Glomerular visceral epithelial cell (primary cell): ENCODE data around the gene GARIN6.
"Not testable (repeated sequence)": the region's sequence is repeated elsewhere in the genome, so short reads cannot be mapped to it uniquely, and the experiment has no call there.

Experiments used
- DNase-seq: peaks from one replicate; pipeline ENCODE4 v3.0.0-alpha.2; 2016; ENCODE audit errors: extremely low spot score

GARIN6 gene

DNA sequence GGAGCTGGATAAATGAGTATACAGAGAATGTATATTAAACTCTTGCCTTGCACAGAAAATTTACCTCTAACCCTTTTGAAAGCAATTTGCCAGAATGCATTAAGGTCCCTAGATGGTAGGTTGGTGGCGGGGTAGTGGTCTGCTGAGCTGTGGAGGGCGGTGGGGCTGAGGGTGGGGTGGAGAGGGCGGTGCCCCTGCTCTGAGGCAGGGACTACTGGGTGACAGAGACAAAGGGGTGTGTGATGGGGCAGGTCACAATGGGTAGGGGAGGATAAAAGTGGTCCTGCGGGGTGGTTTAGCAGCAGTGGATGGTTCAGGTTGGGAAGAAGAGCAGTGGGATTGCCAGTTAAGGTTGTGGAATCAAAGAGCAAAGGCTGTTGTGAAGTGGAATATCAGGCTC, at the start of gene GARIN6:
Gene GARIN6 (plus strand): TSS at position 301 of the 400 bp plus-strand sequence. CDS start 422 bp downstream, outside the sequence.
- no peak for DNase-seq

DNA sequence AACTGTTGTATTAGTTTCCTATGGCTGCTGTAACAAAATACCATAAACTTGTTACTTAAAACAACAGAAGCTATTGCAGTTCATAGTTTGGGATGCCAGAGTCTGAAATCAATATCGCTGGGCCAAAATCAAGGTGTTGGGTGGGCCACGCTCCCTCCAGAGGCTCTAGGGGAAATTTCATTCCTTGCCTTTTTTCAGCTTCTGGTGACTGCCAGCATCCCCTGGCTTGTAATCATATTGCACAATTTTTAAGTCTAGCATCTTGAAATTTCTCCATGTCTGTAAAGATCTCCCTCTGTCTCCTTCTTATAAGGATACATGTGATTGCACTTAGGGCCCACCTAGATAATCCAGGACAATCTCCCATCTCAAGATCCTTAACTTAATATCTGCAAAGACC, 48.8 kb upstream of the GARIN6 start:
- no peak for DNase-seq

DNA sequence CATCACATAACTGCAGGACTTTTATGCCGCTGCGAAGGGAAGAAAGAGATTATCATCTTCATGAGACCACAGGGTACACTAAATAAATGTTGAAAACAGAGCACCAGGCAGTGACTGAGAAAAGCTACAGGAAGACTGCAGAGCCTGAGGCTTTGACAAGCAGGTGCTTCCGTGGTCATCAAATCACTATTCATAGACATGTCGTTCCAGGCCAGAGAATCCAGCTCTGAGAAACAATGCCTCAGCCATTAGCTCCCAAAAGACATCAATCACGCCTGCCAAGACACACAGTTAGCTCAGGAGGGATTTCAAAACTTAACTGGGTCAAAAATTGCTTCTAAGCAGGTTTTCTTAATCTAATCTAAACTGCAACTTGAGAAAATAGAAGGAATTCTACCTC, 47.2 kb upstream of the GARIN6 start:
- DNase-seq: no peak

DNA sequence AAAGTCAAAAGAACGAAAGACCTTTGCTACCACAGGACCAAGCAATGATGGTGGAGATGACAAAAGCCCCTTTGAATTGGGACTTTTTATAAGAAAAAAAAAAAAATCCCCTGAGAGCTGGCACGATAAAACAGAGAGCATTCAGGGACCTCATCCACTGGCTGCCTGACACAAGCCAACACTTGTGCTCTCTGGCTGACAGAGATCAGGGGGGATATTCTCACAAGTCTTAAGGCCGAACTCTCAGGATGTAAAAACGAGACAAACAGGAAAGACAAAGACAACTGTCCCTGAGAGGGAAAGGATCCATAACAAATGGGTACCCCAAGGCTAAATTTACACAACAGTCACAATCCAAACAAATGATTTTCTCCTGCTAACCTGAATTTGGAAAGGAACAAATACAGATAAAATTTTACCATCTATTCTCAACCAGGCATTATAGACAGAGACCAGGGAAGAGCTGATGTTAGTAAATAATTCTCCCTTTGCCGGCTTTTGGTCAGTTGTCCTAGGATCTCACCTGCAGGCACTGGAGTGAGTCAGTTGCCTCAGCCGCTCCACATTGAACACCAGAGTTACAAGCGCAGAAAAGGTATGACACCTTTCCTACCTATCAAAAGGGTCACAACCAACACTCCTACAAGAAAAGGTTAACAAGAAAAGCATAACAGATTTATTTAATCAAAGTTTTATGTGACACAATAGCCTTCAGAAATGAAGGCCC, 37.9 kb upstream of the GARIN6 start:
- DNase-seq: no peak

DNA sequence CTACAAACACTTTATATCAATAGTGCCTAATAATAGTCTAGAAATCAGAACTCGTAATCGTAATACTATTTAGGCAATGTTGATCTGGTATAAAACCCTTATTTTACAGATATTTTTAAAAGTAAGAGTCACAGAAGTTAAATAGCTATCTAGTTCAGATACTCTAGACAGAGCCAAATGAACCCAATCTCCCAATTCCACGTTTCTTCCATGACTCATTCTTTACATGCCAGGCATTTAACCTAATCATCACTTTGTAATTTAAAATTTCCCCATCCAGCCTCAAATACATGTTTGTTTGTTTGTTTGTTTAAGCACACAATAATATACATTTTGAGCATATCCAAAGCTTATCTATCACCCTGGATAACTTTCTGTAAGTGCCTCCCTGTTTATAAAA, 36.4 kb upstream of the GARIN6 start:
- DNase-seq: no peak

DNA sequence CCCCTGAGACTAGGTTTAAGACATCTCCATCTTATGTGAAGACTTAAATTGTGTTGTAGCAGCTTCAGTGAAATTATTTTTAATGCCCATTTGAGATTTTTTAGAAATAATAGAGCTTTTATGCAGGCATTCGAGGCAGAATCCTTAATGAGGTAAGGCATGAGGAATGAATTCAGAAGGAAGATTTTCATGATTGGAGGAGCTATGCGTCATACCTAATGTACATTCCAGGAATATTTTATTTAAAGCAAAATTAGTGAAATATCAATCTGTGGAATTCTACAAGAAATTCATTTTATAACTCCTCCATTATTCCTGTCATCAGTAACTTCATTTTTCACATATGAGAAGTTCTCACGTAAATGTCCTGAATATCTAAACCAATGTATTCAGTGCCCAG, 36.0 kb upstream of the GARIN6 start:
- DNase-seq: no peak

DNA sequence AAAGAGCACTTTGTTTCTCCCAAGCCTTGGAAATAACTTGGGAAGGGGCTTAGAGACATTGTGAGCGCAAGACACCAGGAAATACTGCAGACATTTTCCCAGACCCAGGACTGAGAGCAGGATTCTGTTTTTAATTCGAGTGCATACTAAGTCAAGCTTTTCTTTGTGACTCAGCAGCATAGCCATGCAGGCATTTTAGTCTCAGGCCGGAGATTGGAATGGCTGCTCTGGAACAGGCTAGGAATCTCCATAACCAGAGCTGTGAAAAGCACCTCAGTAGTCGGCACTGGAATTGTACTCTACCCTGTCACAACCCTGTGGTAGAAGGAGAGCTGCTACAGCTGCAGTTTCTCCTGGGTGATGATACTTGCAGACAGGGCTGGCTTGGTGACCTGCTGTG, 28.9 kb upstream of the GARIN6 start:
- DNase-seq: no peak

DNA sequence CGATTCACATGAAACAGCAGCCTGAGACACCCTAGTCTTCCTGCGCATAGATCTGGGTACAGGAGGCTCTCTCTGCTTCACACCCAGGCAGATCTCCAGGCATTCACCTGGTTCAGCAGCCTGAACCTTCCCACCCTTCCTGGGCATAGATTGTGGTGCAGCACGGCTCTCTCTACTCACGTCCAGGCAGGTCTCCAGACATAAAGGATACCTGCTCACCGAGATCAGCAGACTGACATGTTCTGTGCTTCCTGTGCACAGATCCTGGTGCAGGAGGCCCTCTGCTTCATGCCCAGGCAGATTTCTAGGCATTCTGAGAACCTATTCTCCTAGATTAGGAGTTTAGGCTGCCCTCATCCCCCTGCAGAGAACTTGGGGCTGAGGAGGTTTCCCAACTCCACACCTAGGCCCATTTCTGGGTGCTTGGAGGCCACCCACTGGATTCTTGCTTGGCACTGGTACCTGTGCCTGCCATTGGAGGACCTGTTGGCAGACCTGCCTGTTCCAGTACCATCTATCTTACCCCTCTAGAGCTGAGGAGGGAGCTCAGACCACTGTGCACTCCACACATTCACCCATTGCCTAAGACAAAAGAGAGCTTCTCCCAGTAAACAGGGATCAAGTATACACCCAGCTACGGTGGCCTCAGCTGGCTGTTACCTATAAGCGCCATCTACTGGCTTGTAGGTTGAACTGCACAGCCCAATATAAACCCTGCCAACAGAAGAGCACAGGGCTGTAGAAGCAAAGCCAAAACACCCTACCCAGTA, 28.0 kb upstream of the GARIN6 start:
- peak; percentile 38 for DNase-seq

DNA sequence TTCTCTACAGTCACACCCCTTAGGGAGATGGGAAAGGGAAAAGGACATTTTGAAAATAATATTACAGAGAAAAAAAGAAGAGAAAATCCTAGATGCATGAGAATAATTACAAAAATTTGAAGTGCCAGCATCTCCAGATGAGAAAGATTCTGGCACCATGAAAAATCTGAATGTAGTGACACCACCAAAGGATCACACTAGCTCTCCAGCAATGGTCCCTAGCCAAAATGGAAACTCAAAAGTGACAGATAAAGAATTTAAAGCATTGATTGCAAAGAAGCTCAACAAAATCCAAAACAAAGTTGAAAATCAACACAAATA, 27.4 kb upstream of the GARIN6 start:
- DNase-seq: no peak

DNA sequence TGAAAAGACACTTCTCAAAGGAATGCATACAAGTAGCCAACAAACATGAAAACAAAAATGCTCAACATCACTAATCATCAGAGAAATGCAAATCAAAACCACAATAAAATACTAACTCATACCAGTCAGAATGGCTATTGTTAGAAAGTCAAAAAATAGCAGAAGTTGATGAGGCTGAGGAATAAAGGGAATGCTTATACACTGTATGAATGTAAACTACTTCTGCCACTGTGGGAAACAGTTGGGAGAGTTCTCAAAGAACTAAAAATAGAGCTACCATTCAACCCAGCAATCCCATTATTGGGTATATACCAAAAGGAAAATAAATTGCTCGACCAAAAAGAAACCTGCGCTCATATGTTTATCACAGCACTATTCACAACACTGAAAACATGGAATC, 23.0 kb upstream of the GARIN6 start:
- DNase-seq: not testable (repeated sequence)

DNA sequence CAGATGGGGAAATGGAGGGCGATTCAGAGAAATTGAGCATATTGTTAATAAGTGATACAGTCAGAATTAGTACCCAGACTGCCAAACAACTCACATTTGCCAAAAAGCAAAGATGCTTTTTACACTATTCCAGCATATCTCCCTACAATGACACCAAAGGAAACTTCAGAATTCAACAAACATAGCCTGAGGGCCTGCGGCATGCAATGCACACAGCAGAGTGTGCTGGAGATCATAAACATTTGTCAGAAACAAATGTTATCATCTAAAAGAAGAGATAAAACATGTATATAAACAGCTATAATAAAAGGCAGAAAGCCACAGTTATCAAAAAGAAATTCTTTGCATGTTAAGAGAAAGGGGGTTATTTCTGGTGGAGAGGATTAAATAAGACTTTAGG, 20.1 kb upstream of the GARIN6 start:
- no peak for DNase-seq

DNA sequence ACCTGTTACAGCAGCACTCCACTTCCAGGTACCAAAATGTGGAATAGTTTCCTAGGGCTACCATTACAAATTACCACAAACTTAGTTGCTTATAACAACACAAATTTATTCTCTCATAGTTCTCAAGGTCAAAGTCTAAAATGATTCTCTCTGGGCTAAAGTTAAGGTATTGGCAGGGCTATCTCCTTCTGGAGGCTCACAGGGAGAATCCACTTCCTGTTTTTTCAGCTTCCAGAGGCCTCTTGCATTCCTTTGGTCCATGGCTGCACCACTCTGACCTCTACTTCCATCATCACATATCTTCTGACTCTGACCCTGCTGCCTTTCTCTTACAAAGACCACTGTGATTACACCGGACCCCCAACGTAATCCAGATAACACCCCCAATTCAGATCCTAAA, 2.9 kb upstream of the GARIN6 start:
- DNase-seq: no peak

DNA sequence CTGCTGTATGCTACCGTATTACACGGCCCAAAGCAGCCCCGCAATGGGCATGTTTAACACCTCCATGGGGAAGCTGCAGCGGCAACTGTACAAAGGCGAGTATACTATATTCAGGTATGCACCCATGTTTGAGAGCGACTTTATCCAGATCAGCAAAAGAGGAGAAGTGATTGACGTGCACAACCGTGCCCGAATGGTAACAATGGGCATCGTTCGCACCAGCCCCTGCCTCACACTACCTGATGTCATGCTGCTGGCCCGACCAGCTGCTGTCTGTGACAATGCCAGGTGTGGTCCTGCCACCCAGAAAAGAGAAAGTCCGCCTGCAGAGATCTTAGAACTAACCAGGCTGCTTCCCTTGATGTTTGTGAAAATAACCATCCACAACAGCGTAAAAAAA, 630 bp downstream of the GARIN6 start:
- no peak for DNase-seq

DNA sequence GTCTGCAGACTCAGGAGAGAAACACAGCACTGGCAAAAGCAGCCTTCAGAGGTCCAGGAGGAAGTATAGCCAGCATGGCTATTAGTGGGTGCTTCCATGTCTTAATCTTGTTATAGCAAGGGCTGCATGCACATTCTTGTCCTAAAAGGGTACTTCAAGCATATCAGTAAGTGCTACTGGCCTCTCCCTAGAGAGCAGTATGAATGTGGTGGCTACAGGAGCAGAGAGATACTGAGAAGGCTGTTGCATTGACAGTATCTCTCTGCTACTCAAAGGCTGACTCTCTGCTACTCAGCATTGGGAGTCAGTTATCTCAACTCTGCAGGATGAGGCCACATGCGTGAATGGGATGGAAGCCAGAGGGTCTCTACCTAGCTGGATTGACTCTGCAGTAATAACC, 2.0 kb downstream of the GARIN6 start:
- no peak for DNase-seq

DNA sequence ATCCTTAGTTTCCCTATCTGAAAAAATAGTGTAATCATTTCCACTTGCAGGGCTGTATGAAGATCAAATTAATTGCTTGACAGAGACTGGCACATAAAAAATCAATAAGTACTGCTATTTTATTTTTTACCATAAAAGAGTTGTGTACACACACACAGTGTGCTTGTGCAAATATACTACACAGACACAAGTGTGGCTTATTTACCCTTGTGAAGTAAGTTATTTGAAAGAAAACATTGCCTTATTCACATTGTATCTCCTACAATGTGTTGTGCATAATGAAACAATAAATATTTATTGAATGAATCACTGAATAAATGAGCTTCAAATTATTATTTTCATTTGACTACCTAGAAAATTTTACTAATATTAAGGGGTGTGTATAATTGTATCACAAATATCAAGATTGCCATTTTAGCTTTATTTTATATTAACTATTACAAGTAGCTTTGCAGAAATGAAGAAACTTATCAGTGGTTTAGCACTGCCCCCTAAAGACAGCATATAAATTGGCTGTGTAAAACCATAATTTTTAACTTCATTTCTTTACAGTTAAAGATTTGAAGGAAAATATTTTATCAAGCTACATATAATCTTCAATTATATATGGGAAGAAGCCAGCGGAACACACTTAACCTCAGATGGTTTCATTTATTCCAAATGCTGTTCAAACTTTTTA, 11.3 kb downstream of the GARIN6 start:
- no peak for DNase-seq

DNA sequence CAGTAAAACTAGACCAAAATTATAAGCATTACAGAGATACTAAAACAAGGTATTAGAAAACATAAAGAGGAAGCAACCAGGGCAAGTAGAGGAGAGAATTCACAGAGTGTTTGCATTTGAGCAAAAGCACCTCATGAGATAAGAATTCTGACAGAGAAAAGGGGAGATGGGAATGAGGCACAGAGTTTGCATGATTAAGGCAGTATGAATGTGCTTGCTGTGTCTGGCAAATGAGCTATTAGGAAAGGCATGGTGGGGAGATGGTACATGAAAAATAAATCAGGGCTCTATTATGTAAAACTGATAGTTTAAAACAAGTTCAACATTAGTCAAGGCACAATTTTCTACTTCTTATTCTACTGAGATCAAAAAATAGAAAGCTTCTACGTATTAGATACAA, 23.1 kb downstream of the GARIN6 start:
- DNase-seq: no peak

DNA sequence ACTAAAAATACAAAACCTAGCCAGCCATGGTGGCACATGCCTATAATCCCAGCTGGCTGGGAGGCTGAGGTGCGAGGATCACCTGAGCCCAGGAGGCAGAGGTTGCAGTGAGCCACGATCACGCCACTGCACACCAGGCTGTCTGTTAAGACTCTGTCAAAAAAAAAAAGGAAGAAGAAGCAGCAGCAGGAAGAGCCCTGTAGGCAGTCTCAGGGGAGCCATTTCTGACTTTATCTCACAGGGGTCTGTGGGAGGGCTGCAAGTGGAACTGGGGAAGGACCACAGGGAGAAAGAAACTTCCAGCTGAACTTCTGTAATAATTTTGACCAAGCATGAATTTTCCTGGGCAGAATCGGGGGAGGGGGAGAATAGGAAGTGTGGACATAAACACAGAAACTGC, 32.7 kb downstream of the GARIN6 start:
- DNase-seq: no peak

DNA sequence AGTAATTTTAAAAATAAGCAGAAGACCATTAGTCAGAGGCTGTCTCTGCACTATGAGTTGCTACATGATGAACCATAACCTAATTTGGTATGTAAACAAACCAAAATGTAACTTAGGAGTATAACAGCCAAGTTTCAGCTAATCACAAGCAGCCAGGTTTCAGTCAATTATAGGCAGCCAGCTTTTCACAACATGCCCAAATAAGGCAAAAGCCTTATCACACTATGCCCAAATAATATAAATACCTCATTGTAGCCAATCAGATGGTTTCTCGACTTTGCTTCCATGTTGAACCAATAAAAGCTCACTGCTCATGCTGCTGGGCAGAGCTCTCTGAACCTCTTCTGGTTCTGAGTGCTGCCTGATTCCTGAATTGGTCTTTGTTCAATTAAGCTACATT, 38.6 kb downstream of the GARIN6 start:
- DNase-seq: no peak

DNA sequence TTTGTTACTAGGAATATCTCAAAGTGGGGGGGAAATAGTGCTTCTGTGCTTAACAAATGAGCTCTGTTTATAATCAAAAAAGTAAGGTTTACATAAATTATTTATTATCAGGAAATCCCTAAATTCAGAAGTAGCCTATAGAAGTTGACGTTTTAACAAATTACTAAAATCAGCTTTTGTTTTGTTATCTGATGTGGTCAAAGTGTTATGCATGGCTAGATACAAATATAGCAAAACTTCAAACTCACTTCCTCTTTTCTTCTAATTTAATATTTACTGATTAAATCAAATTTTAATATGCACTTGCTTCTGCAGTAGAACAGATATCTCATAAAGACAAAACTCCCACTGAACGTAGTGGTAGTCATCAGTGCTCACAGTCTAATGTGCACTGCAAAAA, 47.5 kb downstream of the GARIN6 start:
- DNase-seq: no peak
